Keratinocyte (primary cell): ENCODE results near the gene SLC32A1.

Experiments
- EZH2 ChIP-seq: IDR thresholded peaks from one replicate; pipeline ENCODE4 v1.6.1; 2012; ENCODE audit warnings: inconsistent platforms, mild to moderate bottlenecking, low read length, moderate library complexity
- TF ChIP-seq, protein P1 (sequence below), 3 experiments: IDR thresholded peaks in 1 of 3; conservative IDR thresholded peaks in 1 of 3; optimal IDR thresholded peaks in 1 of 3; 2 replicates in 2 of 3; 3 replicates in 1 of 3; pipeline versions ENCODE3 to v1.5.1; 2011; ENCODE audit warnings: low read length in 3 of 3, mild to moderate bottlenecking in 3 of 3, moderate library complexity in 2 of 3, control low read depth in 1 of 3, inconsistent platforms in 1 of 3; ENCODE audit not compliant: insufficient read depth in 2 of 3; ENCODE audit errors: extremely low read depth in 1 of 3

DNA sequence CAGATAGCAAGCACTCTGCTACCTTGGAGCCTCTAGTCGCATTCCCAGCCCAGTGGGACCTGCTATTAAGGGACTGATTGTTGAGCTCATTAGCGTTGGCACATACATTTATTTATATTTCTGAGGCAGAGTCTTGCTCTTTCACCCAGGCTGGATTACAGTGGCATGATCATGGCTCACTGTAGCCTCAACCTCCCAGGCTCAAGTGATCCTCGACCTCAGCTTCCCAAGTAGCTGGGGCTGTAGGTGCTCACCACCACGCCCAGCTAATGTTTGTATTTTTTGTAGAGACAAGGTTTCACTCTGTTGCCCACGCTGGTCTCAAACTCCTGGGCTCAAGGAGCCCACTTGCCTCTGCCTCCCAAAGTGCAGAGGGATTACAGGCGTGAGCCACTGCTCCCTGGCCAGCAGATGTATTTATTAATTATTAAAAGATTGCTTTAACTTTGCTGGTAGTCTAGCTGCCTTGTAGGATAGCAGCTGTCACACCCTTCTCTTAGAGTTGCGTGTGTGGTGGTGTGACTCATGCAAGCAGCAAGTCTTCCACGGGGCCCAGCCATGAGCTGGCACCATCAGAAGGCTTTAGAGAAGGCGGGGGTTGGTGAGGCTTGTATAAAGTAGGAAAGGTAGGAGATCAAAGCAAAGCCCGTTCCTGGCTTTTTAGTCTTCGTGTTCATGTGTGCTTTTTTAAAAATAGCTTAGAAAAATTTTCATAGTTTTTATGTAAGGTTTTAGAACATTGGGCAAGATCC is 40.5 kb downstream of the SLC32A1 start:
- TF ChIP-seq, protein P1, sequence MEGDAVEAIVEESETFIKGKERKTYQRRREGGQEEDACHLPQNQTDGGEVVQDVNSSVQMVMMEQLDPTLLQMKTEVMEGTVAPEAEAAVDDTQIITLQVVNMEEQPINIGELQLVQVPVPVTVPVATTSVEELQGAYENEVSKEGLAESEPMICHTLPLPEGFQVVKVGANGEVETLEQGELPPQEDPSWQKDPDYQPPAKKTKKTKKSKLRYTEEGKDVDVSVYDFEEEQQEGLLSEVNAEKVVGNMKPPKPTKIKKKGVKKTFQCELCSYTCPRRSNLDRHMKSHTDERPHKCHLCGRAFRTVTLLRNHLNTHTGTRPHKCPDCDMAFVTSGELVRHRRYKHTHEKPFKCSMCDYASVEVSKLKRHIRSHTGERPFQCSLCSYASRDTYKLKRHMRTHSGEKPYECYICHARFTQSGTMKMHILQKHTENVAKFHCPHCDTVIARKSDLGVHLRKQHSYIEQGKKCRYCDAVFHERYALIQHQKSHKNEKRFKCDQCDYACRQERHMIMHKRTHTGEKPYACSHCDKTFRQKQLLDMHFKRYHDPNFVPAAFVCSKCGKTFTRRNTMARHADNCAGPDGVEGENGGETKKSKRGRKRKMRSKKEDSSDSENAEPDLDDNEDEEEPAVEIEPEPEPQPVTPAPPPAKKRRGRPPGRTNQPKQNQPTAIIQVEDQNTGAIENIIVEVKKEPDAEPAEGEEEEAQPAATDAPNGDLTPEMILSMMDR (optimal IDR thresholded peaks at IDR 0.05 in 1 of 3, IDR thresholded peaks at IDR 0.05 in 1 of 3, conservative IDR thresholded peaks at IDR 0.05 in 1 of 3; ENCODE audit: extremely low read depth in 1 of 3, insufficient read depth in 2 of 3, low read length in 3 of 3): no peak
- TF ChIP-seq EZH2: no peak
